B cell (primary cell): ENCODE results near the gene AFF3. TPM values are rescaled to one million over a fixed set of nuclear protein-coding genes. Genes with fewer than 3 reads are reported as not detected.

Source experiments
- ATAC-seq: fragments of 200-7000 bp; cut with Tn5 transposase; one replicate; pipeline ENCODE4 v1.10.0; 2021; ENCODE audit warnings: low read depth, mild to moderate bottlenecking, moderate number of reproducible peaks, moderate library complexity
- CTCF ChIA-PET: fragments of 350-600 bp; sonication (Branson Sonifier 250); formaldehyde crosslinking; loops from one replicate; lab custom pipeline; 2021; ENCODE audit warnings: antibody characterized with exemption, inconsistent platforms; lab: Charles Lee
- POLR2A ChIA-PET: fragments of 350-600 bp; sonication (Branson Sonifier 250); formaldehyde crosslinking; loops from one replicate; lab custom pipeline; 2021; ENCODE audit warnings: antibody characterized with exemption; lab: Charles Lee
- DNase-seq: peaks from one replicate; pipeline ENCODE4 v3.0.0; 2013
- H2AFZ ChIP-seq: 2 replicates; pipeline ENCODE4 v1.6.1; 2012; ENCODE audit warnings: mild to moderate bottlenecking, low read depth, low read length; ENCODE audit not compliant: insufficient read depth, poor library complexity, severe bottlenecking
- H3K27ac ChIP-seq, 2 donors: 1 replicate in 1 of 2; 2 replicates in 1 of 2; pipeline ENCODE4 v1.5.1; 2012 to 2013; ENCODE audit warnings: low read length in 2 of 2, mild to moderate bottlenecking in 2 of 2, moderate library complexity in 1 of 2
- H3K27me3 ChIP-seq, 4 experiments: fragments of 200-600 bp in 1 of 4; sonication (generic) in 1 of 4; replicated peaks in 1 of 4; 1 replicate in 2 of 4; 2 replicates in 2 of 4; pipeline versions ENCODE4 v1.6.1 to v1.7.0; 2013 to 2016; ENCODE audit warnings: low read length in 3 of 4, mild to moderate bottlenecking in 2 of 4, mixed read lengths in 1 of 4, moderate library complexity in 1 of 4; ENCODE audit not compliant: insufficient read depth in 4 of 4, control insufficient read depth in 3 of 4; ENCODE audit errors: control extremely low read depth in 1 of 4
- H3K36me3 ChIP-seq, 2 experiments: replicated peaks in 1 of 2; 1 replicate in 1 of 2; 2 replicates in 1 of 2; pipeline versions ENCODE4 v1.6.1 to v1.7.1; 2013; ENCODE audit warnings: low read length in 1 of 2; ENCODE audit not compliant: insufficient read depth in 2 of 2, control insufficient read depth in 1 of 2; ENCODE audit errors: control extremely low read depth in 1 of 2, extremely low read depth in 1 of 2
- H3K4me1 ChIP-seq, 2 donors: fragments of 200-600 bp in 1 of 2; sonication (generic) in 1 of 2; 1 replicate in 1 of 2; 2 replicates in 1 of 2; pipeline versions ENCODE4 v1.5.1 to v1.6.1; 2013 to 2017; ENCODE audit warnings: low read length in 2 of 2; ENCODE audit not compliant: control insufficient read depth in 2 of 2, insufficient read depth in 2 of 2
- H3K4me2 ChIP-seq: replicated peaks from 2 replicates; pipeline ENCODE3; 2012; ENCODE audit warnings: mild to moderate bottlenecking, low read depth, low read length; ENCODE audit not compliant: poor library complexity, severe bottlenecking
- H3K4me3 ChIP-seq, 5 experiments: fragments of 200-600 bp in 1 of 5; sonication (generic) in 1 of 5; 1 replicate in 3 of 5; 2 replicates in 2 of 5; pipeline versions ENCODE4 v1.5.1 to v1.7.0; 2011 to 2016; ENCODE audit warnings: low read length in 4 of 5, mild to moderate bottlenecking in 4 of 5, low read depth in 2 of 5, control low read depth in 1 of 5, moderate library complexity in 1 of 5; ENCODE audit not compliant: insufficient read depth in 1 of 5; ENCODE audit errors: control extremely low read depth in 1 of 5, extremely low read depth in 1 of 5
- H3K79me2 ChIP-seq: fragments of 200-600 bp; sonication (generic); one replicate; pipeline ENCODE4 v1.6.0; 2016; ENCODE audit warnings: low read length; ENCODE audit not compliant: control insufficient read depth, insufficient read depth
- H3K9ac ChIP-seq: fragments of 200-600 bp; sonication (generic); 2 replicates; pipeline ENCODE4 v1.6.1; 2017; ENCODE audit warnings: mild to moderate bottlenecking, low read length, moderate library complexity
- H3K9me3 ChIP-seq, 3 donors: one replicate each; pipeline versions ENCODE4 v1.6.1 to v1.7.1; 2013; ENCODE audit warnings: low read length in 2 of 3; ENCODE audit not compliant: control insufficient read depth in 2 of 3, insufficient read depth in 1 of 3; ENCODE audit errors: control extremely low read depth in 1 of 3
- H4K20me1 ChIP-seq: 2 replicates; pipeline ENCODE4 v1.6.0; 2012; ENCODE audit warnings: mild to moderate bottlenecking, low read length; ENCODE audit not compliant: insufficient read depth, control insufficient read depth, poor library complexity, severe bottlenecking
- H3K27ac Mint-ChIP-seq: one replicate; pipeline ENCODE4 v1.8.0; 2021; ENCODE audit warnings: mixed read lengths
- H3K27me3 Mint-ChIP-seq: one replicate; pipeline ENCODE4 v1.8.0; 2021; ENCODE audit warnings: mixed read lengths
- H3K4me1 Mint-ChIP-seq: one replicate; pipeline ENCODE4 v1.8.0; 2021; ENCODE audit warnings: mixed read lengths
- H3K4me3 Mint-ChIP-seq: one replicate; pipeline ENCODE4 v1.8.0; 2021; ENCODE audit warnings: mixed read lengths
- H3K9me3 Mint-ChIP-seq: one replicate; pipeline ENCODE4 v1.8.0; 2022; ENCODE audit warnings: mixed read lengths; ENCODE audit not compliant: insufficient read depth
- CTCF ChIP-seq: fragments of 200-600 bp; IDR thresholded peaks from one replicate; pipeline ENCODE4 v1.8.0; 2022; ENCODE audit warnings: antibody characterized with exemption, mild to moderate bottlenecking
- EZH2 ChIP-seq: IDR thresholded peaks from 2 replicates; pipeline ENCODE4 v1.6.1; 2012; ENCODE audit warnings: borderline replicate concordance, low read depth, mild to moderate bottlenecking, moderate library complexity, low read length; ENCODE audit not compliant: insufficient read depth, poor library complexity, severe bottlenecking
- WGBS: methylation state at CpG from one replicate; pipeline ENCODE4 v1.1.5; 2013; ENCODE audit warnings: missing lambda C conversion rate; ENCODE audit not compliant: insufficient coverage; 5-methylcytosine and 5-hydroxymethylcytosine counted together
- intact Hi-C: fragments of 100-400 bp; cut with micrococcal nuclease; formaldehyde crosslinking; loops from one replicate; pipeline ENCODE4 v1.10.0; 2022
- polyA plus RNA-seq: library from polyadenylated mRNA; depleted of rRNA; stranded (reverse); fragments of >200 nt; gene quantifications from 2 replicates; pipeline ENCODE4 v1.2.3, GENCODE V29; 2012
- total RNA-seq, 2 donors: library from RNA; stranded (reverse); fragments of 120-200 nt in 1 of 2; gene quantifications; 1 replicate in 1 of 2; 2 replicates in 1 of 2; pipeline versions ENCODE4 v1.2.3 to v1.2.4, GENCODE V29; 2013 to 2022

The AFF3 gene
- total and polyA plus RNA-seq, 2 donors (not counting 1 experiment from before 2014, with no cell fraction given): 117 to 830 TPM

- peak overlapping the region in 1 of 2 donors; percentile 1 for H3K27ac ChIP-seq
- ChIA-PET POLR2A (no interaction called here), CTCF (no interaction called here)
- no peak for DNase-seq
- Mint-ChIP-seq H3K27ac (peak overlapping the region; percentile 56), H3K4me3 (no peak overlapping the region), H3K27me3 (no peaks in the 10 kb centered on the region), H3K9me3 (no peaks in the 10 kb centered on the region), H3K4me1 (peaks cover 4% of the 10 kb centered on the region)
- no peaks in the 10 kb centered on the region for H3K27me3 ChIP-seq
- no peaks in the 10 kb centered on the region for H3K4me1 ChIP-seq
- H3K36me3 ChIP-seq: peaks cover 15 to 61% of the 10 kb centered on the region in 2 experiments
- H3K4me3 ChIP-seq: no peak overlapping the region
- no peaks in the 10 kb centered on the region for H3K9me3 ChIP-seq
- H3K9ac ChIP-seq: no peak overlapping the region
- H4K20me1 ChIP-seq: peaks cover 15% of the 10 kb centered on the region
- ATAC-seq: no peak
- WGBS: 100% methylated on average over 1 of the region's 2 CpGs
- H2AFZ ChIP-seq: no peak overlapping the region
- no peak overlapping the region for H3K4me2 ChIP-seq
- intact Hi-C loops: no loop called here
- TF ChIP-seq CTCF (no peak), EZH2 (no peak)
- H3K79me2 ChIP-seq: peaks cover 2% of the 10 kb centered on the region
These were observed 579.9 kb downstream of the AFF3 start for GRCh38 chr2:99562516-99562915.

GRCh38 chr2:99561804-99562203 lies 580.6 kb downstream of the AFF3 start:
- H3K79me2 ChIP-seq: peaks cover 3% of the 10 kb centered on the region
- 100% methylated on average over 1 of the region's 3 CpGs for WGBS
- no peak overlapping the region for H3K4me2 ChIP-seq
- Mint-ChIP-seq H3K4me1 (peaks cover 4% of the 10 kb centered on the region), H3K9me3 (no peaks in the 10 kb centered on the region), H3K27ac (no peak overlapping the region), H3K27me3 (no peaks in the 10 kb centered on the region), H3K4me3 (no peak overlapping the region)
- H3K4me3 ChIP-seq: no peak overlapping the region
- no peaks in the 10 kb centered on the region for H3K27me3 ChIP-seq
- intact Hi-C loops: no loop called here
- no peaks in the 10 kb centered on the region for H3K9me3 ChIP-seq
- CTCF ChIA-PET: interaction anchor here (6.3 kb wide), 1 partner anchor 700 kb away, joined by 143 read pairs; no protein-coding TSS in a partner anchor
- no peak overlapping the region for H3K27ac ChIP-seq
- no peak overlapping the region for H2AFZ ChIP-seq
- ATAC-seq: no peak
- no peaks in the 10 kb centered on the region for H3K4me1 ChIP-seq
- POLR2A ChIA-PET: no interaction called here
- H3K9ac ChIP-seq: no peak overlapping the region
- peaks cover 15% of the 10 kb centered on the region for H4K20me1 ChIP-seq
- DNase-seq: no peak
- TF ChIP-seq CTCF: no peak
- TF ChIP-seq EZH2: no peak
- H3K36me3 ChIP-seq: peaks cover 17 to 63% of the 10 kb centered on the region in 2 experiments
